Lung (tissue), 12 donors: ENCODE results near the gene SEMA5A. TPM values are rescaled to one million over a fixed set of nuclear protein-coding genes. Genes with fewer than 3 reads are reported as not detected.
A peak's percentile ranks its signal among the peaks of the same experiment; 100 is the strongest.

ENCODE experiments used
- ATAC-seq: fragments of 200-7000 bp; cut with Tn5 transposase; one replicate; pipeline ENCODE4 v1.9.1; 2020; ENCODE audit warnings: moderate number of reproducible peaks; ENCODE audit not compliant: insufficient read depth, low FRiP score
- DNase-seq, 3 donors: peaks; one replicate each; pipeline ENCODE4 v3.0.0-alpha.2; 2013 to 2017
- H3K27ac ChIP-seq, 2 donors: one replicate each; pipeline ENCODE4 v1.5.1; 2013; ENCODE audit warnings: mild to moderate bottlenecking in 2 of 2, moderate library complexity in 2 of 2, control low read depth in 1 of 2, inconsistent platforms in 1 of 2, low read depth in 1 of 2, low read length in 1 of 2
- H3K27me3 ChIP-seq, 3 donors: one replicate each; pipeline ENCODE4 v1.5.1; 2013; ENCODE audit warnings: low read length in 2 of 3; ENCODE audit not compliant: control insufficient read depth in 3 of 3, insufficient read depth in 3 of 3
- H3K36me3 ChIP-seq, 4 donors: one replicate each; pipeline ENCODE4 v1.5.1; 2013; ENCODE audit warnings: low read length in 4 of 4, mild to moderate bottlenecking in 1 of 4, moderate library complexity in 1 of 4; ENCODE audit not compliant: control insufficient read depth in 4 of 4, insufficient read depth in 4 of 4
- H3K4me1 ChIP-seq, 5 donors: one replicate each; pipeline ENCODE4 v1.5.1; 2013; ENCODE audit warnings: low read length in 5 of 5, mild to moderate bottlenecking in 2 of 5, moderate library complexity in 1 of 5; ENCODE audit not compliant: control insufficient read depth in 5 of 5, insufficient read depth in 5 of 5
- H3K4me3 ChIP-seq: one replicate; pipeline ENCODE4 v1.5.1; 2013; ENCODE audit warnings: mild to moderate bottlenecking, control low read depth, moderate library complexity
- H3K9ac ChIP-seq, 2 donors: one replicate each; pipeline ENCODE4 v1.5.1; 2013; ENCODE audit warnings: low read length in 2 of 2, control low read depth in 1 of 2; ENCODE audit not compliant: insufficient read depth in 1 of 2
- H3K9me3 ChIP-seq, 4 donors: one replicate each; pipeline ENCODE4 v1.5.1; 2013; ENCODE audit warnings: low read length in 3 of 4, mild to moderate bottlenecking in 1 of 4, moderate library complexity in 1 of 4; ENCODE audit not compliant: control insufficient read depth in 4 of 4, insufficient read depth in 3 of 4
- CTCF ChIP-seq: IDR thresholded peaks from 2 replicates; pipeline ENCODE4 v1.5.1; 2012; ENCODE audit warnings: mild to moderate bottlenecking; ENCODE audit errors: control extremely low read depth, extremely low read depth
- WGBS, 2 donors: extraction: QIAGEN DNeasy Blood & Tissue Kit; methylation state at CpG; one replicate each; pipeline ENCODE4 v1.1.7; 2013; 5-methylcytosine and 5-hydroxymethylcytosine counted together
- polyA plus RNA-seq, 2 donors: library from polyadenylated mRNA; stranded (reverse); fragments of 200-250 nt; gene quantifications; one replicate each; pipeline ENCODE4 v1.2.1, GENCODE V29; 2013
- total RNA-seq, 2 donors: library from RNA; depleted of rRNA in 1 of 2; stranded (reverse); fragments of >200 nt in 1 of 2; gene quantifications; one replicate each; pipeline ENCODE4 v1.2.1, GENCODE V29; 2014 to 2021
- donor health status: control.
- donor health status: control.
- donor health status: Bipolar disorder and iron deficiency.
- donor health status: healthy.
- donor health status: DM: yes; HTN: yes; CAD: no.

The SEMA5A gene
- total and polyA plus RNA-seq, 4 donors = 3.1 to 44.9 (median 13.7) TPM

- no peak for DNase-seq
Measured at GRCh38 chr5:9264301-9264700, 281.6 kb downstream of the SEMA5A start.

GRCh38 chr5:9263656-9264055 is 282.2 kb downstream of the SEMA5A start:
- no peak overlapping the region for H3K27ac ChIP-seq
- WGBS, 2 donors = 87% methylated on average over 2 of the region's 2 CpGs

More at GRCh38 chr5:9264301-9264700, 281.6 kb downstream of the SEMA5A start:
- 80 to 85% methylated on average over 5 of the region's 5 CpGs for WGBS, 2 donors
- TF ChIP-seq CTCF = no peak
- Histone ChIP-seq H3K27me3 (no peaks in the 10 kb centered on the region), H3K4me3 (no peak overlapping the region), H3K4me1 (peaks cover 1 to 9% (median 5%) of the 10 kb centered on the region in 5 donors), H3K27ac (peak overlapping the region in 1 of 2 donors; percentile 6), H3K9ac (no peak overlapping the region), H3K36me3 (no peaks in the 10 kb centered on the region), H3K9me3 (no peaks in the 10 kb centered on the region)
- ATAC-seq = no peak

GRCh38 chr5:9251379-9251980 is 294.4 kb downstream of the SEMA5A start:
- no peak for DNase-seq
- no peaks in the 10 kb centered on the region for H3K4me1 ChIP-seq
- no peak overlapping the region for H3K27ac ChIP-seq
- no peak overlapping the region for H3K9ac ChIP-seq
- no peaks in the 10 kb centered on the region for H3K9me3 ChIP-seq
- ATAC-seq = no peak
- no peak overlapping the region for H3K4me3 ChIP-seq
- WGBS, 2 donors = 89 to 91% methylated on average over 2 of the region's 2 CpGs
- H3K27me3 ChIP-seq = no peaks in the 10 kb centered on the region
- TF ChIP-seq CTCF = no peak
- no peaks in the 10 kb centered on the region for H3K36me3 ChIP-seq

More at GRCh38 chr5:9263656-9264055, 282.2 kb downstream of the SEMA5A start:
- Histone ChIP-seq H3K4me1 (peaks cover 0 to 9% (median 5%) of the 10 kb centered on the region in 5 donors), H3K4me3 (no peak overlapping the region), H3K36me3 (no peaks in the 10 kb centered on the region), H3K27me3 (no peaks in the 10 kb centered on the region), H3K9me3 (no peaks in the 10 kb centered on the region), H3K9ac (no peak overlapping the region)
- ATAC-seq (no peak), DNase-seq (no peak)
- no peak for TF ChIP-seq CTCF

GRCh38 chr5:9249231-9249630 is 296.6 kb downstream of the SEMA5A start:
- Histone ChIP-seq H3K4me3 (no peak overlapping the region), H3K36me3 (no peaks in the 10 kb centered on the region), H3K9me3 (no peaks in the 10 kb centered on the region), H3K27ac (no peak overlapping the region), H3K4me1 (no peaks in the 10 kb centered on the region), H3K9ac (no peak overlapping the region), H3K27me3 (no peaks in the 10 kb centered on the region)
- WGBS, 2 donors = 76 to 88% methylated on average over 3 of the region's 3 CpGs
- TF ChIP-seq CTCF = no peak
- ATAC-seq = no peak
- no peak for DNase-seq
